IMR-90 (cell line): ENCODE measurements around the gene NMNAT3. TPM values are rescaled to one million over a fixed set of nuclear protein-coding genes. Genes with fewer than 3 reads are reported as not detected.
A peak's percentile ranks its signal among the peaks of the same experiment; 100 is the strongest.

ENCODE experiments used
- ATAC-seq: fragments of 200-7000 bp; cut with Tn5 transposase; 2 replicates; pipeline ENCODE4 v1.9.1; 2020; ENCODE audit warnings: low read depth, mild to moderate bottlenecking, moderate library complexity
- BruUV-seq: library from RNA; stranded (reverse); fragments of 400-500 nt; replicated peaks from 2 replicates; lab custom pipeline; 2021; lab: Mats Ljungman, UMichigan
- CTCF ChIA-PET: fragments of 300-600 bp; formaldehyde crosslinking; extraction: SDS; loops from one replicate; lab custom pipeline; 2021; ENCODE audit warnings: antibody characterized with exemption; lab: Yijun Ruan, JAX
- POLR2A ChIA-PET: fragments of 300-600 bp; sonication (Branson Sonifier 250); formaldehyde crosslinking; loops from one replicate; lab custom pipeline; 2022; ENCODE audit warnings: antibody characterized with exemption; ENCODE audit not compliant: unreplicated experiment; lab: Charles Lee
- DNase-seq: peaks from one replicate; pipeline ENCODE4 v3.0.0; 2013
- H2AFZ ChIP-seq: replicated peaks from 2 replicates; pipeline ENCODE3; 2013; ENCODE audit warnings: low read length, mild to moderate bottlenecking; ENCODE audit not compliant: poor library complexity
- H2AK5ac ChIP-seq: 2 replicates; pipeline ENCODE4 v1.6.1; 2013; ENCODE audit warnings: low read depth, low read length, inconsistent platforms
- H2AK9ac ChIP-seq: replicated peaks from 2 replicates; pipeline ENCODE3; 2013; ENCODE audit warnings: mild to moderate bottlenecking, low read depth, low read length, moderate library complexity; ENCODE audit not compliant: poor library complexity
- H2BK120ac ChIP-seq: 2 replicates; pipeline ENCODE4 v1.6.1; 2013; ENCODE audit warnings: low read depth, low read length, inconsistent platforms
- H2BK15ac ChIP-seq: 3 replicates; pipeline ENCODE4 v1.6.1; 2013; ENCODE audit warnings: low read depth, low read length, inconsistent platforms
- H2BK20ac ChIP-seq: 2 replicates; pipeline ENCODE4 v1.6.1; 2013; ENCODE audit warnings: low read depth, mild to moderate bottlenecking, inconsistent platforms, low read length, moderate library complexity
- H2BK5ac ChIP-seq: 2 replicates; pipeline ENCODE4 v1.6.1; 2013; ENCODE audit warnings: mild to moderate bottlenecking, low read depth, low read length, inconsistent platforms; ENCODE audit not compliant: poor library complexity, severe bottlenecking
- H3K14ac ChIP-seq: replicated peaks from 2 replicates; pipeline ENCODE4 v1.6.1; 2013; ENCODE audit warnings: low read depth, low read length, inconsistent platforms
- H3K18ac ChIP-seq: 2 replicates; pipeline ENCODE4 v1.6.1; 2013; ENCODE audit warnings: low read depth, low read length, control low read depth
- H3K23ac ChIP-seq: 2 replicates; pipeline ENCODE4 v1.6.1; 2013; ENCODE audit warnings: low read depth, low read length, inconsistent platforms
- H3K27ac ChIP-seq: 2 replicates; pipeline ENCODE4 v1.5.1; 2013; ENCODE audit warnings: mild to moderate bottlenecking, control low read depth, low read length; ENCODE audit not compliant: insufficient read depth
- H3K27me3 ChIP-seq: 2 replicates; pipeline ENCODE4 v1.6.1; 2013; ENCODE audit warnings: low read length; ENCODE audit not compliant: control insufficient read depth, insufficient read depth
- H3K36me3 ChIP-seq: 2 replicates; pipeline ENCODE4 v1.6.1; 2013; ENCODE audit warnings: low read length, mixed read lengths; ENCODE audit not compliant: control insufficient read depth, insufficient read depth
- H3K4ac ChIP-seq: 2 replicates; pipeline ENCODE4 v1.6.1; 2013; ENCODE audit warnings: low read depth, low read length, inconsistent platforms
- H3K4me1 ChIP-seq: 2 replicates; pipeline ENCODE4 v1.6.1; 2013; ENCODE audit warnings: low read length, mixed read lengths; ENCODE audit not compliant: control insufficient read depth, insufficient read depth
- H3K4me2 ChIP-seq: 2 replicates; pipeline ENCODE4 v1.6.1; 2013; ENCODE audit warnings: low read depth, mild to moderate bottlenecking, control low read depth, low read length, moderate library complexity
- H3K4me3 ChIP-seq: 2 replicates; pipeline ENCODE4 v1.5.1; 2013; ENCODE audit warnings: low read depth, mild to moderate bottlenecking, control low read depth, low read length, moderate library complexity; ENCODE audit not compliant: insufficient read depth
- H3K56ac ChIP-seq: 2 replicates; pipeline ENCODE4 v1.6.1; 2013; ENCODE audit warnings: low read length, inconsistent platforms; ENCODE audit not compliant: insufficient read depth; ENCODE audit errors: extremely low read depth
- H3K79me1 ChIP-seq, 2 experiments: 2 replicates each; pipeline ENCODE4 v1.6.1; 2013; ENCODE audit warnings: low read length in 2 of 2, inconsistent platforms in 1 of 2, low read depth in 1 of 2
- H3K9ac ChIP-seq: 2 replicates; pipeline ENCODE4 v1.6.1; 2013; ENCODE audit warnings: low read depth, low read length, control low read depth
- H3K9me1 ChIP-seq: 2 replicates; pipeline ENCODE4 v1.6.1; 2013; ENCODE audit warnings: low read length, inconsistent platforms; ENCODE audit not compliant: insufficient read depth
- H3K9me3 ChIP-seq: 2 replicates; pipeline ENCODE4 v1.6.1; 2013; ENCODE audit warnings: low read length; ENCODE audit not compliant: control insufficient read depth, insufficient read depth
- H4K20me1 ChIP-seq: 2 replicates; pipeline ENCODE4 v1.6.1; 2013; ENCODE audit warnings: low read length, inconsistent platforms; ENCODE audit not compliant: insufficient read depth
- H4K5ac ChIP-seq: 2 replicates; pipeline ENCODE4 v1.6.1; 2013; ENCODE audit warnings: mild to moderate bottlenecking, low read depth, low read length, control low read depth
- H4K8ac ChIP-seq, 2 experiments: 2 replicates each; pipeline ENCODE4 v1.6.1; 2013; ENCODE audit warnings: low read depth in 2 of 2, low read length in 2 of 2, control low read depth in 1 of 2, inconsistent platforms in 1 of 2
- H4K91ac ChIP-seq: 2 replicates; pipeline ENCODE4 v1.6.1; 2013; ENCODE audit warnings: low read depth, low read length, inconsistent platforms; ENCODE audit not compliant: insufficient read depth
- BHLHE40 ChIP-seq: fragments of 150-350 bp; IDR thresholded peaks from 2 replicates; pipeline ENCODE4 v1.6.1; 2016; ENCODE audit warnings: mild to moderate bottlenecking, low read depth, low read length
- CHD1 ChIP-seq: IDR thresholded peaks from 2 replicates; pipeline ENCODE4 v1.6.1; 2012; ENCODE audit warnings: low read depth, low read length, improper control_type of control experiment
- ELK1 ChIP-seq: fragments of 150-350 bp; IDR thresholded peaks from 2 replicates; pipeline ENCODE4 v1.6.1; 2016; ENCODE audit warnings: low read depth, mild to moderate bottlenecking, low read length, moderate library complexity, borderline replicate concordance
- FOS ChIP-seq: fragments of 150-350 bp; IDR thresholded peaks from 2 replicates; pipeline ENCODE4 v1.6.1; 2016; ENCODE audit warnings: low read depth, low read length
- MAFK ChIP-seq: IDR thresholded peaks from 2 replicates; pipeline ENCODE4 v1.6.1; 2012; ENCODE audit warnings: low read depth, low read length, improper control_type of control experiment
- MXI1 ChIP-seq: IDR thresholded peaks from 2 replicates; pipeline ENCODE4 v1.6.1; 2012; ENCODE audit warnings: low read depth, mild to moderate bottlenecking, low read length, moderate library complexity, borderline replicate concordance
- POLR2A ChIP-seq: IDR thresholded peaks from 2 replicates; pipeline ENCODE4 v1.6.1; 2012; ENCODE audit warnings: mild to moderate bottlenecking, low read depth, low read length
- RAD21 ChIP-seq: IDR thresholded peaks from 2 replicates; pipeline ENCODE4 v1.6.1; 2012; ENCODE audit warnings: low read length, improper control_type of control experiment
- RCOR1 ChIP-seq: IDR thresholded peaks from 2 replicates; pipeline ENCODE4 v1.6.1; 2012; ENCODE audit warnings: mild to moderate bottlenecking, low read length, improper control_type of control experiment; ENCODE audit not compliant: insufficient replicate concordance
- SMC3 ChIP-seq: fragments of 150-350 bp; IDR thresholded peaks from 2 replicates; pipeline ENCODE4 v1.6.1; 2016; ENCODE audit warnings: low read depth, mild to moderate bottlenecking, antibody characterized with exemption, low read length, moderate library complexity
- WGBS, 2 experiments: methylation state at CpG; one replicate each; pipeline versions ENCODE4 v1.1.5 to v1.1.7; 2013; ENCODE audit warnings: missing lambda C conversion rate in 2 of 2; ENCODE audit not compliant: insufficient read length in 1 of 2; ENCODE audit errors: extremely low coverage in 2 of 2; 5-methylcytosine and 5-hydroxymethylcytosine counted together
- dilution Hi-C: fragments of 300-500 bp; cut with HindIII; formaldehyde crosslinking; loops from one replicate; pipeline ENCODE4 v1.14.3; 2018; ENCODE audit warnings: low sequenced_read_pairs; ENCODE audit not compliant: unreplicated experiment
- in situ Hi-C: fragments of 300-500 bp; cut with MboI; formaldehyde crosslinking; loops from 3 replicates; pipeline ENCODE4 v1.14.3; 2019; ENCODE audit warnings: low sequenced_read_pairs, inconsistent platforms, mixed read lengths
- intact Hi-C: fragments of 100-400 bp; cut with micrococcal nuclease; formaldehyde crosslinking; loops from 2 replicates; pipeline ENCODE4 v1.10.0; 2022
- polyA plus RNA-seq, 3 experiments: library from polyadenylated mRNA; depleted of rRNA; stranded (reverse); fragments of >200 nt; gene quantifications; 2 replicates each; pipeline ENCODE4 v1.2.3, GENCODE V29; 2012; ENCODE audit warnings: low replicate concordance in 1 of 3
- total RNA-seq: library from RNA; depleted of rRNA; stranded (reverse); fragments of >200 nt; gene quantifications from 2 replicates; pipeline ENCODE4 v1.2.3, GENCODE V29; 2012
- TF ChIP-seq, protein P1 (sequence below): conservative IDR thresholded peaks from 2 replicates; pipeline ENCODE4 v1.5.1; 2012; ENCODE audit warnings: mild to moderate bottlenecking, low read depth, low read length, improper control_type of control experiment
- TF ChIP-seq, protein P2 (sequence below): fragments of 150-350 bp; IDR thresholded peaks from 2 replicates; pipeline ENCODE4 v1.6.1; 2017; ENCODE audit warnings: mild to moderate bottlenecking, antibody characterized with exemption, low read length, low read depth

The NMNAT3 gene
- total and polyA plus RNA-seq, 2 of the 4 experiments (the other 2 are of a cell fraction), result 0.12 to 0.36 TPM

GRCh38 chr3:139526146-139526545 lies 151.6 kb downstream of the NMNAT3 start:
- Histone ChIP-seq H3K27ac (no peak overlapping the region), H4K91ac (no peak overlapping the region), H3K27me3 (no peaks in the 10 kb centered on the region), H4K20me1 (no peaks in the 10 kb centered on the region), H4K8ac (no peak overlapping the region), H3K18ac (no peak overlapping the region), H3K56ac (no peak overlapping the region), H3K4me3 (no peak overlapping the region), H2BK120ac (no peak overlapping the region), H2AK5ac (no peak overlapping the region), H4K5ac (no peak overlapping the region), H3K4me1 (no peaks in the 10 kb centered on the region), H3K9ac (no peak overlapping the region), H2AFZ (no peak overlapping the region), H3K36me3 (no peaks in the 10 kb centered on the region), H3K9me1 (no peaks in the 10 kb centered on the region), H3K4me2 (no peak overlapping the region), H2BK20ac (no peak overlapping the region), H2AK9ac (peak overlapping the region; percentile 59), H3K14ac (no peak overlapping the region), H3K23ac (no peak overlapping the region), H3K79me1 (no peaks in the 10 kb centered on the region), H3K4ac (no peak overlapping the region), H2BK15ac (no peak overlapping the region), H2BK5ac (no peak overlapping the region), H3K9me3 (no peaks in the 10 kb centered on the region)
- in situ Hi-C loops (no loop called here), intact Hi-C loops (no loop called here), dilution Hi-C loops (no loop called here)
- TF ChIP-seq FOS (no peak), MAFK (no peak), RCOR1 (no peak), SMC3 (no peak), RAD21 (no peak), BHLHE40 (no peak), CHD1 (no peak), ELK1 (no peak), MXI1 (no peak), POLR2A (no peak)
- TF ChIP-seq, protein P1, sequence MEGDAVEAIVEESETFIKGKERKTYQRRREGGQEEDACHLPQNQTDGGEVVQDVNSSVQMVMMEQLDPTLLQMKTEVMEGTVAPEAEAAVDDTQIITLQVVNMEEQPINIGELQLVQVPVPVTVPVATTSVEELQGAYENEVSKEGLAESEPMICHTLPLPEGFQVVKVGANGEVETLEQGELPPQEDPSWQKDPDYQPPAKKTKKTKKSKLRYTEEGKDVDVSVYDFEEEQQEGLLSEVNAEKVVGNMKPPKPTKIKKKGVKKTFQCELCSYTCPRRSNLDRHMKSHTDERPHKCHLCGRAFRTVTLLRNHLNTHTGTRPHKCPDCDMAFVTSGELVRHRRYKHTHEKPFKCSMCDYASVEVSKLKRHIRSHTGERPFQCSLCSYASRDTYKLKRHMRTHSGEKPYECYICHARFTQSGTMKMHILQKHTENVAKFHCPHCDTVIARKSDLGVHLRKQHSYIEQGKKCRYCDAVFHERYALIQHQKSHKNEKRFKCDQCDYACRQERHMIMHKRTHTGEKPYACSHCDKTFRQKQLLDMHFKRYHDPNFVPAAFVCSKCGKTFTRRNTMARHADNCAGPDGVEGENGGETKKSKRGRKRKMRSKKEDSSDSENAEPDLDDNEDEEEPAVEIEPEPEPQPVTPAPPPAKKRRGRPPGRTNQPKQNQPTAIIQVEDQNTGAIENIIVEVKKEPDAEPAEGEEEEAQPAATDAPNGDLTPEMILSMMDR, result no peak
- TF ChIP-seq, protein P2, sequence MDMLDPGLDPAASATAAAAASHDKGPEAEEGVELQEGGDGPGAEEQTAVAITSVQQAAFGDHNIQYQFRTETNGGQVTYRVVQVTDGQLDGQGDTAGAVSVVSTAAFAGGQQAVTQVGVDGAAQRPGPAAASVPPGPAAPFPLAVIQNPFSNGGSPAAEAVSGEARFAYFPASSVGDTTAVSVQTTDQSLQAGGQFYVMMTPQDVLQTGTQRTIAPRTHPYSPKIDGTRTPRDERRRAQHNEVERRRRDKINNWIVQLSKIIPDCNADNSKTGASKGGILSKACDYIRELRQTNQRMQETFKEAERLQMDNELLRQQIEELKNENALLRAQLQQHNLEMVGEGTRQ, result no peak
- ChIA-PET CTCF (no interaction called here), POLR2A (no interaction called here)
- WGBS, 2 experiments, result no CpG with 5 or more reads among the region's 2 CpGs
- BruUV-seq, result no TSS peak
- DNase-seq (no peak), ATAC-seq (no peak)
